ENCODE data around the gene OR7C2.
"Not testable (repeated sequence)": the region's sequence is repeated elsewhere in the genome, so short reads cannot be mapped to it uniquely, and the experiment has no call there.

Gene OR7C2

DNA sequence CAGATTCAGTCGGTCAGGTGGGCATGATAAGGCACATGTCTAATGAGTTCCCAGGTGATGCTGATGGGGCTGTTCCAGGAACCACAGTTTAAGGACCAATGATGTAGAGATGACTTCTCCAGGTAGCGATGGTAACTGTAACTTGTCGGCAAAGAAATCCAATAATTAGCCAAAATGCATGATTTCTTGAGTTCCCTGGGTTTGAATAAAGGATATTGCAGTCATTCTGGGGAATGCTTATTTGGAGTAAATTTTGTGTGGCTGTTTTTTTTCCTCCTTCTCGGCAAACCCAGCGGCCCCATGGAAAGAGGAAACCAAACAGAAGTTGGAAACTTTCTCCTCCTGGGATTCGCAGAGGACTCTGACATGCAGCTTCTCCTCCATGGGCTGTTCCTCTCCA lies at the start of gene OR7C2:
TSS of gene OR7C2 (plus strand) at position 301 of the 400 bp plus-strand sequence. CDS start at position 301, 0 bp downstream.
- DNase-seq (ENCODE audit: low read depth) = no peak

DNA sequence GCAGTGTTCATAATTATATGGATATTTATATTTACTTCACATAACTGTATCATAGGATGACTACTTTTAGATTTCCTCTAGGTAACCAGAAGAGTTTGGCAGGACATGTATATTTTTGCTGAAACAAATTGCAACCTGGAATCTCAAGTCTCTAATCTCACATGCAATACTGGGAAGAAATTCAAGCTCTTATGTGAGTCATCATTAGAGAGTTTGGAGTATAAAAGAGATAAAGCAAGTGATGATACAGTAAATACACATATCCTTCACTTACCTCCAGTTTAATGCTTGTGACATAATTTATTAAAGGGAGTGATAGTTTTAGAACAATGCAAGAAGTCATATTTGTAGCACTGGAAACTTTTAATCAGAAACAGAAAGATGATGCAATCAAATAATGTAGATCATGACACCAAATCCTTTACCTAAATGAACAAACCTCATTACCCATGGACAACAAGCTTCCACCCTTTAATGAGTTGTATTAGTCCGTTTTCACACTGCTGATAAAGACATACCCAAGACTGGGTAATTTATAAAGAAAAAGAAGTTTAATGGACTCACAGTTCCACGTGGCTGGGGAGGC lies 39.5 kb upstream of the OR7C2 start:
- DNase-seq (ENCODE audit: low read depth) = no peak

DNA sequence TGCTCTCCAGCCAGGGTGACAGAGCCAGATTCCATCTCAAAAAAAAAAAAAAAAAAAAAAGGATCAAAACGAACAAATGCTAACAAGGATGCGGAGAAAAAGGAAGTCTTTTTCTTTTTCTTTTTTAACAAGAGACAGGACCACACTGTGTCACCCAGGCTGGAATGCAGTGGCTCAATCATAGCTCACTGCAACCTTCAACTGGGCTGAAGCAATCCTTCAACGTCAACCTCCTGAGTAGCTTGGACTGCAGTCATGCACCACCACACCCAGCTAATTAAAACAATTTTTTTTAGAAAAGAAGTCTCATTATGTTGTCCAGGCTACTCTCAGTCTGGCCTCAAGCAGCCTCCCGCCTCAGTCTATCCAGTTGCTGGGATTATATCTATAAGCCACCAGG lies 34.6 kb upstream of the OR7C2 start:
- no peak for DNase-seq (ENCODE audit: low read depth)

DNA sequence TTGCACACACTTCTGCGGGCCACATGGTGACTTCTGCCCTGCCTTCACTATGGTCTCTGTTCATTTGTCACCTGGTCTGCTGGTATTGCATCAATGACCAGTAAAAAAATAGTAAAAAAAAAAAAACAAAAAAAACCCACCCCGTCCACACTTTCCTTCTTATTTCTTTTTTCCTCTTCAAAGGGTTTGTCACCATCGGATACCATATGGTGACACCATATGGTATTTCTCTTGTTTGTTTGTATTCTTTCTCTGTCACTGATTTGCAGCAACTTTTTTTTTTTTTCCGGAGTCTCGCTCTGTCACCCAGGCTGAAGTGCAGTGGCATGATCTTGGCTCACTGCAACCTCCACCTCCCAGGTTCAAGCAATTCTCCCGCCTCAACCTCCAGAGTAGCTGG lies 26.2 kb upstream of the OR7C2 start:
- no peak for DNase-seq (ENCODE audit: low read depth)

DNA sequence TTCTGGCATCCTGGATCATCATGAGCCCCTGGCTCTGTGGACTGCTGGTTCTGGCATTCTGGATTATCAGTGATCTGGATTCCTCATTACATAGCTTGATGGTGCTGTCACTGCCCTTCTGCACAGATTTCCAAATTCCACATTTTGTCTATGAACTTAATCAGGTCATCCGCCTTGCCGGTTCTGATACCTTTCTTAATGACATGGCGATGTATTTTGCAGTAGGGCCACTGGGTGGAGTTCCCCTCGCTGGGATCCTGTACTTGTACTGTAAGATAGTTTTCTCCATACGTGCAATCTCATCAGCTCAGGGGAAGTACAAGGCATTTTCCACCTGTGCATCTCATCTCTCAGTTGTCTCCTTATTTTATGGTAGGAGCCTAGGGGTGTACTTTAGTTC lies 24.4 kb upstream of the OR7C2 start:
- peak; percentile 9 for DNase-seq (ENCODE audit: low read depth)

GRCh38 chr19:14933506-14933905 lies 7.8 kb upstream of the OR7C2 start:
- DNase-seq (ENCODE audit: low read depth) = no peak

- no peak for DNase-seq (ENCODE audit: low read depth)
Observed at GRCh38 chr19:14940266-14940665, 1.0 kb upstream of the OR7C2 start.

- DNase-seq (ENCODE audit: low read depth) = peak; percentile 21
Observed at GRCh38 chr19:14943601-14944000, 2.3 kb downstream of the OR7C2 start.

GRCh38 chr19:14944456-14944855 lies 3.2 kb downstream of the OR7C2 start:
- DNase-seq (ENCODE audit: low read depth) = no peak

DNA sequence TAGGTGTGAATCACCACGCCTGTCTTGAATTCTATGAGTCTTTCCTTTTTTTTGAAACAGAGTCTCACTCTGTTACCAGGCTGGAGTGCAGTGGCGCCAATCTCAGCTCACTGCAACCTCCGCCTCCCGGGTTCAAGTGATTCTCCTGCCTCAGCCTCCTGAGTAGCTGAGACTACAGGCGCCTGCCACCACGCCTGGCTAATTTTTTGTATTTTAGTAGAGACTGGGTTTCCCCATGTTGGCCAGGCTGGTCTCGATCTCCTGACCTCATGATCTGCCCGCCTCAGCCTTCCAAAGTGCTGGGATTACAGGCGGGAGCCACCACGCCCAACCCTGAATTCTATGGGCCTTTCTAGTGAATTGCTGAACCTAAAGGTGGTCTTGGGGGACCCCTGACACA lies 8.1 kb downstream of the OR7C2 start:
- not testable (repeated sequence) for DNase-seq (ENCODE audit: low read depth)

GRCh38 chr19:14949876-14950275 lies 8.6 kb downstream of the OR7C2 start:
- no peak for DNase-seq (ENCODE audit: low read depth)

DNA sequence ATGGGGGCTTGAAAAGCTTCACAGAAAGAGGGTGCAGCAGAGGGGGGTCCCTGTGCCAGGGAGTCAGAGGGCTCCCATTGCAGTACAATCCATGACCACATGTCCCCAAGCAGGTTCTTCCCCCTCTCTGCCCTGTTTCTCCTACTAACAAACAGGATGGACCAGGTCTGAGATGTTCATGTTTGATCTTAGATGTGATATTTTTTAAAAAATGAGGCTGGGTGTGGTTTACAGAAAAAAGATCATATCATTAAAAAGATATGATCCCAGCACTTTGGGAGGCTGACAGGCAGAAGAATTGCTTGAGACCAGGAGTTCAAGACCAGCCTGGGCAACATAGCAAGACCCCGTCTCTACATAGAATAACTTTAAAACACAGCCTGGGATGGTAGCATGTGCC lies 9.1 kb downstream of the OR7C2 start:
- DNase-seq (ENCODE audit: low read depth) = no peak

- no peak for DNase-seq (ENCODE audit: low read depth)
Observed at GRCh38 chr19:14952767-14953166, 11.5 kb downstream of the OR7C2 start.

GRCh38 chr19:14954071-14954655 lies 12.9 kb downstream of the OR7C2 start:
- DNase-seq (ENCODE audit: low read depth) = no peak

DNA sequence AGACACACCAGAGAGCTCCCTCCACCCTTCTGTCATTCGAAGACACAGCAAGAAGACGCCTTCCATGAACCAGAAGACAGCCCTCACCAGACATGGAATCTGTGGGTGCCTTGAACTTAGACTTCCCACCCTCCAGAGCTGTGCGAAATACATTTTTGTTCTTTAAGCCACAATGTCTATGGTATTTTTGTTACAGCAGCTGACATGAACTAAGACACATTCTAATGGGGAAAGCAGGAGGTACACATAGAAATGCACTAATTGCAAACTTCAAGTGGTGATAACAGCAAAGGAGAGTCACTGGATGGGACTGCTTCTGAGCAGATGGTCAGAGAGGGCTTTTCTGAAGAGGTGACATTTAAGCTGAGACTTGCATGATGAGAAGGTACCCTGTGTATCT lies 16.2 kb downstream of the OR7C2 start:
- DNase-seq (ENCODE audit: low read depth) = no peak

GRCh38 chr19:14959263-14959662 lies 18.0 kb downstream of the OR7C2 start:
- DNase-seq (ENCODE audit: low read depth) = no peak

DNA sequence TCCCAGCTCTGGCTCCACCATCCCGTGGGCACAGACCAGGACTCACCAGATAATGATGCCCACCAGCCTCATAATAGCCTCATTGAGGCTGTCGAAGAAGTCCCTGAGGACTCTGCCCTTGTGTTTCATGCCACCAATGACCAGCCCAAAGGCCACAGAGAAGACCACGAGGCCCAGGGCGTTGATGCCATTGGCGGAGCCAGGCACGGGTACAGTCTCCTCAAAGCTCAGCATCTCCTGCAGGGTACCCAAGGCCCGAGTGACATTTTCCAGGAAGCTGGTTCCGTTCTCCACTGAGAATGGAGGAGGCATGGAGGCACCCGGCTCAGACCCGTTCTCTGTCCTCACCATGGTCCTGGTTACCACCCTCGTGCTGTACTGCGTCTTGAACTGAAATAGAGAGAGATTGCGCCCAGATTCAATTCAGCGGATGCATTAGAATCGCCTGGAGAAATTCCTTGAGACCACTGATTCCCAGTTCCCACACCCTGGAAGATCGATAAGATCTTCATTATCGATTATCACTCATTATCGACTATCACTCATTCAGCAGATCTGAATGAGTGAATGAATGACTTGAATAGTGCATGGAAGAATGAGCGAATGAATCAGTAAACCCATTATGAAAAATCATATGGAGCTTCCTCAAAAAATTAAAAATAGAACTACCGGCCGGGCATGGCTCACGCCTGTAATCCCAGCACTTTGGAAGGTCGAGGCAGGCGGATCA lies 20.8 kb downstream of the OR7C2 start:
- no peak for DNase-seq (ENCODE audit: low read depth)

DNA sequence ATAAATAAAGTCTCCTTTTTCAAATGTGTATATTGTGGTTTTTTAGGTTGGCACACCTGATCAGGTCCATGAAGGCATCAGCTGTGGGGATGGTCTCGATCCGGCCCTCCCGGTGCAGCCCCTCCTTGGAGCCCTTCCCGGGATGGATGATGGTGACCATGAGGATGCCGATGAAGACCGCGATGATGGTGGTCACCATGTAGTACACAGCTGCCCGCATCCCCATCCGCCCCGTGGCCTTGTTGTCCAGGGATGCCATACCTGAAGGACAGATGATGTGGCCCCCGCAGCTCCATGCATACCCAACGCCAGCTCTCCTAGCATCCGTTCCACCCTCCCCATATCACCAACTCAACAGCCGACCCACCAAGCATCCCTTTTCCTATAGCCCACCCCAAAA lies 27.0 kb downstream of the OR7C2 start:
- no peak for DNase-seq (ENCODE audit: low read depth)

GRCh38 chr19:14971474-14971873 lies 30.2 kb downstream of the OR7C2 start:
- no peak for DNase-seq (ENCODE audit: low read depth)

GRCh38 chr19:14972676-14973075 lies 31.4 kb downstream of the OR7C2 start:
- DNase-seq (ENCODE audit: low read depth) = no peak

DNA sequence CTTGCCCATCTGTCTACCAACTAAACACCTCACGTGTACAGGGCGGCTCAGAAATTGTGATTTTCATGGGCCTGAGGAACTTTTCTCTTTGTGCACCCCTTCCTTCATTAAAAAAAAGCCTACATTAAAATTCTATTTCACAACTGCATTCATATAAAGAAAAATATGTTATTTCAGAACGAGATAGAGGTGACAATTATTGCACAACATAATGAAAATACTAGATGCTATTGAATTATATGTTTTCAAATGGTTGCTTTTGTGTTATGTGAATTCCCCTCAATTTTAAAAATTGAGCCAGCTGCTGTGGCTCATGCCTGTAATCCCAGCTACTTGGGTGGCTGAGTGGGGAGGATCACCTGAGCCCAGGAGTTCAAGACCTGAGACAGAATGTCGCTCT lies 33.2 kb downstream of the OR7C2 start:
- no peak for DNase-seq (ENCODE audit: low read depth)

DNA sequence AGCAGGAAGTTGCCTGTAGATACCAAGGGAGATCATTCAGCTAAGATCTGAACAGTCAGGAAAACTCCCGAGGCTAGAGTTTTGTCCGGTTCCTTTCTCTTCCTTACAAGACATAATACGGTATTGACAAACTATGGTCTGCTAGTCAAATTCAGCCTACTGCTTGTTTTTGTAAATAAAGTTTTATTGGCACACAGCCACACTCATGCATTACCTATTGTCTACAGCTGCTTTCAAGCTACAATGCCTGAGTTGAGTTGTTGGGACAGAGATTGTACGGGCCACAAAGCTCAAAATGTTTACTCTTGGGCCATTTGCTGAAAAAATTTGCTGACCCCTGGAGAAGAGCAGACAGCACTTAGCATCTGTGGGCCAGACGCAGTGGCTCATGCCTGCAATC lies 35.8 kb downstream of the OR7C2 start:
- no peak for DNase-seq (ENCODE audit: low read depth)

- no peak for DNase-seq (ENCODE audit: low read depth)
Observed at GRCh38 chr19:14978161-14978776, 37.0 kb downstream of the OR7C2 start.

All from ELR (cell line).